K562 treated with DMSO at 1 percent for 12 hours (cell line): ENCODE measurements around the gene ARL4C. TPM values are rescaled to one million over a fixed set of nuclear protein-coding genes. Genes with fewer than 3 reads are reported as not detected.

Source experiments
- total RNA-seq: library from RNA; unstranded; fragments of 300-600 nt; gene quantifications from 2 replicates; pipeline ENCODE4 v1.2.3, GENCODE V29; 2022; ENCODE audit not compliant: insufficient read depth

Gene ARL4C
- not detected in 2 replicates for total RNA-seq

GRCh38 chr2:234496835-234497593 is at the start of gene ARL4C:
TSS of gene ARL4C (minus strand) at chr2:234497081. CDS start at chr2:234496586, 495 bp downstream.

